ENCODE results near the gene RAP1GAP. TPM values are rescaled to one million over a fixed set of nuclear protein-coding genes. Genes with fewer than 3 reads are reported as not detected.

Gene RAP1GAP
- total RNA-seq, 4 donors from 2014 or later = 1.9 to 6.8 (median 5.0) TPM

- Histone ChIP-seq H3K36me3 (no peaks in the 10 kb centered on the region), H3K4me3 (no peak overlapping the region), H3K4me1 (peaks cover 0 to 18% (median 12%) of the 10 kb centered on the region in 3 donors), H3K27ac (no peak overlapping the region), H3K27me3 (peaks cover 0 to 41% (median 0%) of the 10 kb centered on the region in 4 donors), H3K9me3 (peaks cover 0 to 3% (median 0%) of the 10 kb centered on the region in 3 donors)
- DNase-seq = no peak
- TF ChIP-seq POLR2A (IDR thresholded peaks at IDR 0.05) = no peak
- TF ChIP-seq, protein P1, sequence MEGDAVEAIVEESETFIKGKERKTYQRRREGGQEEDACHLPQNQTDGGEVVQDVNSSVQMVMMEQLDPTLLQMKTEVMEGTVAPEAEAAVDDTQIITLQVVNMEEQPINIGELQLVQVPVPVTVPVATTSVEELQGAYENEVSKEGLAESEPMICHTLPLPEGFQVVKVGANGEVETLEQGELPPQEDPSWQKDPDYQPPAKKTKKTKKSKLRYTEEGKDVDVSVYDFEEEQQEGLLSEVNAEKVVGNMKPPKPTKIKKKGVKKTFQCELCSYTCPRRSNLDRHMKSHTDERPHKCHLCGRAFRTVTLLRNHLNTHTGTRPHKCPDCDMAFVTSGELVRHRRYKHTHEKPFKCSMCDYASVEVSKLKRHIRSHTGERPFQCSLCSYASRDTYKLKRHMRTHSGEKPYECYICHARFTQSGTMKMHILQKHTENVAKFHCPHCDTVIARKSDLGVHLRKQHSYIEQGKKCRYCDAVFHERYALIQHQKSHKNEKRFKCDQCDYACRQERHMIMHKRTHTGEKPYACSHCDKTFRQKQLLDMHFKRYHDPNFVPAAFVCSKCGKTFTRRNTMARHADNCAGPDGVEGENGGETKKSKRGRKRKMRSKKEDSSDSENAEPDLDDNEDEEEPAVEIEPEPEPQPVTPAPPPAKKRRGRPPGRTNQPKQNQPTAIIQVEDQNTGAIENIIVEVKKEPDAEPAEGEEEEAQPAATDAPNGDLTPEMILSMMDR (IDR thresholded peaks at IDR 0.05) = no peak
- 82 to 88% methylated on average over 8 to 13 of the region's 13 CpGs for WGBS, 2 donors
- intact Hi-C loops (cut with DNase I) = no loop called here
Observed at GRCh38 chr1:21572735-21573277, 96.4 kb downstream of the RAP1GAP start.

DNA sequence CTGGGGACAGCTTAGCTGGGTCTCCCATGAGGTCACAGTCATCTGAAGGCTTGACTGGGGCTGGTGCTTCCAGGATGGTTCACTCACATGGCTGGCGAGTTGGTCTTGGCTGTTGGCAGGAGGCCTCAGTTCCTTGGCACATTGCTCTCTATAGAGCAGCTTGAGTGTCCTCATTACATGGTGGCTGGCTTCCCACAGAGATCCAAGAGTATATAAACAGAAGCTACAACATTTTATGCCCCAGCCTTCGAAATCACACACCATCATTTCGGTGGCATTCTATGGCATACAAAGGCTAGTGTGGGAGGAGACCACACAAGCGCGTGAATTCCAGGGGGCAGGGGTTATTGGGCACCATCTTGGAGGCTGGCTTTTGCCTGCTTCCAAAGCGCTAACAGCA, 96.9 kb downstream of the RAP1GAP start:
- TF ChIP-seq, protein P1 (IDR thresholded peaks at IDR 0.05) = no peak
- TF ChIP-seq POLR2A (IDR thresholded peaks at IDR 0.05) = no peak
- intact Hi-C loops (cut with DNase I) = no loop called here
- Histone ChIP-seq H3K27ac (no peak overlapping the region), H3K9me3 (peaks cover 0 to 3% (median 0%) of the 10 kb centered on the region in 3 donors), H3K27me3 (peaks cover 0 to 35% (median 0%) of the 10 kb centered on the region in 4 donors), H3K4me3 (no peak overlapping the region), H3K4me1 (peaks cover 0 to 18% (median 12%) of the 10 kb centered on the region in 3 donors), H3K36me3 (no peaks in the 10 kb centered on the region)
- 78 to 84% methylated on average over 5 to 6 of the region's 6 CpGs for WGBS, 2 donors
- DNase-seq = no peak

DNA sequence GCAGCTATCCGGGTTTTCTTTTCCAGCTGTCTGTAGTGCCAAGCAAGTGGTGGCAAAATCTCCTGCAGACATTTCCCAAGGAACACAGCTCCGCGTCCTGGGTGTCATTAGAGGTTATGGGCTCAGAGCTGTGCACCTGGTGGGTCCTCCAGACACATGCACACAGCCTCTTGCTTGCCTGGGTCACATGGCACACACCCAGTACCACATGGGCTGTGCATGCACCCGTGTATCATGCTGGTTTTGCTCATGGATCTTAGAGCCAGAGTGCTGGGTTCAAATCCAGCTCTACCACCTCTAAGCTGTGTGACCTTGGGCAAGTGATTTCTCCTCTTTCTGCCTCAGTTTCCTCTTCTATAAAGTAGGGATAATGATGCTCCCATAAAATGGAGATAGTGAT, 98.3 kb downstream of the RAP1GAP start:
- peaks cover 0 to 35% (median 0%) of the 10 kb centered on the region in 4 donors for H3K27me3 ChIP-seq
- 82 to 83% methylated on average over 3 to 4 of the region's 4 CpGs for WGBS, 2 donors
- H3K36me3 ChIP-seq = no peaks in the 10 kb centered on the region
- no peak overlapping the region for H3K27ac ChIP-seq
- DNase-seq = no peak
- intact Hi-C loops (cut with DNase I) = no loop called here
- TF ChIP-seq, protein P1 (IDR thresholded peaks at IDR 0.05) = no peak
- no peak for TF ChIP-seq POLR2A (IDR thresholded peaks at IDR 0.05)
- H3K9me3 ChIP-seq = peaks cover 0 to 3% (median 0%) of the 10 kb centered on the region in 3 donors
- no peak overlapping the region for H3K4me3 ChIP-seq
- H3K4me1 ChIP-seq = peaks cover 0 to 18% (median 12%) of the 10 kb centered on the region in 3 donors

- TF ChIP-seq, protein P1 (IDR thresholded peaks at IDR 0.05) = no peak
- TF ChIP-seq POLR2A (IDR thresholded peaks at IDR 0.05) = no peak
- intact Hi-C loops (cut with DNase I) = no loop called here
- Histone ChIP-seq H3K27ac (no peak overlapping the region), H3K36me3 (no peaks in the 10 kb centered on the region), H3K4me3 (no peak overlapping the region), H3K9me3 (peaks cover 0 to 3% (median 0%) of the 10 kb centered on the region in 3 donors), H3K4me1 (peaks cover 0 to 18% (median 12%) of the 10 kb centered on the region in 3 donors), H3K27me3 (peaks cover 0 to 34% (median 0%) of the 10 kb centered on the region in 4 donors)
- DNase-seq = no peak
- WGBS, 2 donors = 73% methylated on average over 3 of the region's 5 CpGs; no CpG with 5 or more reads in 1 of the 2 donors
Observed at GRCh38 chr1:21570528-21570875, 98.7 kb downstream of the RAP1GAP start.

DNA sequence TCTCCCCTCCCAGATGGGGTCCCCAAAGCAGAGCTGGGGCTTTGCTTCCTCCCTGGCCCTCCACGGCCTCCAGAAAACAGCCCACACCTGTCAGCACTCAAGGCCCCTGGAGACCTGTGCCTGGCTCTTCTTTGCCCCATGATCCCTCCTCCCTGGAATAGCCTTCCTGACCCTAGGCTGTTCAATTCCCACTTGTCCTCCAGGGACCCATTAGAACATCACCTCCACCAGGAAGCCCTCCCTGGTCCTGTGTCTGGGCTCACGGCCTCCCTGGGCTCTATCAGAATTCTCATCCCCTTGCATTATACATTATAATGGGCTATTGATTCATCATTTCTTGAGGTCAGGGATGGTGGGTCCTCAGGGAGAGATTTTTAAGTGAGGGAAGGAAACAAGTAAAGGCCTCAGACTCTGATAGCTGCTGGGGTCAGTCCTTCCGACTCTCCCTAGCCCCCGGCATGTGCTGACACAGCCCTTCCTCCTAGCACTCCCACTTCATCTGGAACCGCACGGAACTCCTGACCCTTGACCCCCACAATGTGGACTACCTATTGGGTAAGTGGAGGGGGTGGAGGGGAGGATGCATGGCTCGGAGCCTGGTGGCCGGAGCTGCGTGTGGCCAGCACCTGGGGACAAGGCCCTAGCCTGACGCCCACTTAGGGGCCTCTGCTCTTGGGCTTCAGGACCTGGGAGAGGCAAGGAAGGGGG, 99.2 kb downstream of the RAP1GAP start:
- peaks cover 0 to 3% (median 0%) of the 10 kb centered on the region in 3 donors for H3K9me3 ChIP-seq
- no peak for TF ChIP-seq POLR2A (IDR thresholded peaks at IDR 0.05)
- TF ChIP-seq, protein P1 (IDR thresholded peaks at IDR 0.05) = no peak
- intact Hi-C loops (cut with DNase I) = no loop called here
- 82 to 86% methylated on average over 3 to 7 of the region's 10 CpGs for WGBS, 2 donors
- H3K27me3 ChIP-seq = peaks cover 0 to 35% (median 0%) of the 10 kb centered on the region in 4 donors
- no peak overlapping the region for H3K4me3 ChIP-seq
- peaks cover 0 to 14% (median 12%) of the 10 kb centered on the region in 3 donors for H3K4me1 ChIP-seq
- H3K36me3 ChIP-seq = no peaks in the 10 kb centered on the region
- no peak for DNase-seq
- H3K27ac ChIP-seq = no peak overlapping the region
